HG03354 (cell line): ENCODE measurements around the gene CITED4.

Experiments
- ATAC-seq: cut with Tn5 transposase; IDR thresholded peaks from one replicate; pipeline ENCODE4 v1.9.1; 2021; ENCODE audit warnings: mild to moderate bottlenecking; ENCODE audit not compliant: unreplicated experiment, poor library complexity, severe bottlenecking

Gene CITED4

GRCh38 chr1:40856656-40857302, 5.4 kb downstream of the CITED4 start:
- ATAC-seq = no peak

DNA sequence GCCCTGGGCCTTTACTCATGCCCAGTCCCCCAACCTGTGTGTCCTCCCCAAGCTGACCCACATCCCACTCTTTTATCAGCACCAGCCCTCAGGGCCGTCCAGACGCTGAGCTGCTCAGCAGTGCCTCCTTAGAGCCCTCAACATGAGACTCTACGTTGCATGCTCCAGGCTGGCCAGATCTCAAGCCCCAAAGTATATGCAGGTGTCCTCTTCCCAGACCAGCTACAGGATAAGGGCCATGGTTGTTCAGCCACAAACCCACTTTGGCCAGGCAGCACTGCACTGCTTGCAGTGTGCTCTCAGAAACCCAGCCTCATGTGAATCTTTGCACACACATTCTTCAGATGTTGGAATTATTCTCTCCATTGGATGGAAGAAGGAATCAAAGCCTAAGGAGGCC, 6.0 kb downstream of the CITED4 start:
- ATAC-seq = no peak

GRCh38 chr1:40855513-40855912, 6.7 kb downstream of the CITED4 start:
- ATAC-seq = no peak

DNA sequence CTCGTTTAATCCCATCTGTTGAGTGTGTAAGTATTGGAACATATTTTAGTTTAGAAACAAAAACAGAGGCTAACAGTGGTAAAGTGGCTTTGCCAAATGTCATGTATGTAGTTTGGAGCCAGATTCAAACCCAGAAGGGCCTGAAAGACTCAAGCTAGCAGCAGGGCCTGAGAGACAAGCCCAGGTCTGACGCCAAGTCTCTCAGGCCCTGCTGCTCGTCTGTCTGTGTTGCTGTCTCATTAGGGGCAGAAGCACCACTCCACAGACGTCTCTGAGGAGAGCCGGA, 8.3 kb downstream of the CITED4 start:
- ATAC-seq = no peak

- no peak for ATAC-seq
Measured at GRCh38 chr1:40853113-40853884, 8.9 kb downstream of the CITED4 start.

- no peak for ATAC-seq
Measured at GRCh38 chr1:40851643-40852042, 10.5 kb downstream of the CITED4 start.

GRCh38 chr1:40849801-40850592, 12.2 kb downstream of the CITED4 start:
- peak; percentile 68 for ATAC-seq

DNA sequence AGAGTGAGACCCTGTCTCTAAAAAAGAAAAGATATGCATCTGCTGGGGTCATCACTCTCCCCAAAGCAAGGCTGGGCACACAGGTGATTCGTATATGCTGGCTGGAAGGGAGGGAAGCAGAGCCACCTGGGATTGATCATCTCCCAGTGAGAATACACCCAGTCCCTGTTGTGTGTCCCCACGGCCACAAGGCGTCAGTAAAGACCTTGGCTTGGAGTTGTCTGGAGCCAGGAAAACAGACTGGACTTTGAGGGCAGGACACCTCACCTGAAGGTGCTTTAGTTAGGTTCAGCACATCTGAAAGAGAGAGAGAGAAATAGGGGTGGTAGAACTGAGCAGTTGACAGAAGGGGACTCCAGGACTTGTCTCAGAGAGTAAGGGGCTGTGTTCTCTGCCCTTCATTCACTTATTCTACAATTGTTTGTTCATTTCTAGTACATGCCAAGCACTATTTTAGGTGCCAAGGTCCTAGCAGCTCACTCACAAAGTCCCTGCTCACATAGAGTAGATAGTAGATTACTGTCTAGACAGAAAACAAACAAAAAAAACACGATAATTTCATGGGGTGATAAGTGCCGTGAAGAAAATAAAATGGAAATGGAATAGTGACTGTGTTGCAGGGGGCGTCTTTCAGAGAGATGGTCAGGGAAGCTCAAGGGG, 13.5 kb downstream of the CITED4 start:
- ATAC-seq = no peak

DNA sequence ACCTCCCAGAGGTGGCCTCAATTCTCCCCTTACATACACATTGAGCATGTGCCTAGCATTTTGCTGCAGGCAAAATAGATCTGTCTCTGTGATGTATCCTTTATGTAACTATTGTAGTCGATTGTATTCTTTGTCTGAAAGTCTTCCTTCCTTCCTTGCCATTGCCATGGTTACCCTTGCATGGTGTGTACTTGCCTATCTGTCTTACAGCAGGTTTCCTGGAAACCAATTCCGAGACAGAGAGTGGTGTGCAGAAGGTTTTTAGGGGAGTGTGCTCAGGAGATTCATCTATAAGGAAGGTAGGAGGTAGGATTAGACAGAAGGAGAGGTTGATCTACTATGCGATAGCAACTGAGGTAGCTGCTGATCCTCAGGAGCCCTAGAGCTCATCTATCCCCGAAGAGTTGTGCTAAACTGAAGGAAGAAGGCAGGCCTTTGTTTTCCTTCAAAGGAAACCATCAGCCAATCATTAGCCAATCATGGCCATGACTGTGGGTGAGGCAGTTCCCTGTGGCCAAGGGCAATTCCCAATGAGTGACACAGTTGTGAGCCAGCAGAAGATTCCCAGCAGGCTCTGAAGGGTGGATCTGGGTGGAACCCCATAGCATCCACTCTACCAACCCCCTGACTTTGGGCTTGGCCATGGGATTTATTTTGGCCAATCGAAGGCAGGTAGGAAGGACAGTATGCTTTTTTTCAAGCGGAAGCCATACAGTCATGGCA, 15.0 kb downstream of the CITED4 start:
- no peak for ATAC-seq

DNA sequence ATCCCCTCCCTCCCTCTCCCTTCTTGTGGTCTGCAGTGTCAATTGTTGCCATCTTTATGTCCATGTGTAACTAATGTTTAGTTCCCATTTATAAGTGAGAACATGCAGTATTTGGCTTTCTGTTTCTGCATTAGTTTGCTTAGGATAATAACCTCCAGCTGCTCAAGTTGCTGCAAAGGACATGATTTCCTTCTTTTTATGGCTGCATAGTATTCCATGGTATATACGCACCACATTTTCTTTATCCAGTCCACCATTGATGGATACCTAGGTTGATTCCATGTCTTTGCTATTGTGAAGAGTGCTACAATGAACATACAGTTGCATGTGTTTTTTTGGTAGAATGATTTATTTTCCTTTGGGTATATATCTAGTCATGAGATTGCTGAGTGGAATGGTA, 16.3 kb downstream of the CITED4 start:
- ATAC-seq = no peak

DNA sequence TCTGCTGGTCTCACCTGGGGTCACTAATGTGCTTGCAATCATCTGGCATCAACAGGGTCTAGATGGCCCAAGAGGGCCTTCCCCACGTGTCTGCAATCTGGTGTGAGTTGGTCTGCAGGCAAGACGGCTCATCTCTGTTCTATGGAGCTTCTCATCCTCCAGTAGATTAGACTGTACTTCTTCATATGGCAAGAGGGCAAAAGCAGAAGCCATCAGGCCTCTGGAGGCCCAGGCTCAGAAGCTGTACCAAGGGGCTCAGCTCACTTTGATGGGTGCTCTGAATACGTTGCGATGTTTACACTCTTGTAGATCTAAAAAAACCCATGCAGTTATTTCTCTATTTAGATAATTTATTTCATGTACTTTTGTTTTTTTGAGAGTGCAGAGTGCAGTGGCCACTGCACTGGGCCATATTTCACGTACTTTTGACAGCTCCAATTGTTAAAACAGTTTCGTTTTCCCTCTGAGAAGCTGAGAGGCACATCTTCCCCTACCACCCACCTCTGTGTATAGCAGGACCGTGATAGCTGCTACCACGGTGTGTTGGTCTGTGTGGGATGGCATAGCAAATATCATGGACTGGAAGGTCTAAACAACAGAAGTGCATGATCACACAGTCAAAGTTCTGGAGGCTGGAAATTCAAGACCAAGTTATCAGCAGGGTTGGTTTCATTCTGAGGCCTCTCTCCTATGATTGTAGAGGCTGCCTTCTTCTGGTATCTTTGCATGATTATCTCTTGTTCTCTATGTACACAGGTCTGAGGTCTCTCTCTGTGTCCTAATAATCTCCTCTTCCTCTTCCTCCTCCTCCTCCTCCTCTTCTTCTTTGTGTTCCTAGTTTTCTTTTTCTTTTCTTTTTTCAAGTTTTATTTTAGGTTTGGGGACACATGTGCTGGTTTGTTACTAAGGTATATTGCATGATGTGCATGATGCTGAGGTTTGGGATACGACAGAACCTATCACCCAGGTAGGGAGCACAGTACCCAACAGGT, 17.0 kb downstream of the CITED4 start:
- no peak for ATAC-seq

GRCh38 chr1:40844079-40844478, 18.1 kb downstream of the CITED4 start:
- ATAC-seq = no peak

- no peak for ATAC-seq
Measured at GRCh38 chr1:40842691-40843090, 19.5 kb downstream of the CITED4 start.

DNA sequence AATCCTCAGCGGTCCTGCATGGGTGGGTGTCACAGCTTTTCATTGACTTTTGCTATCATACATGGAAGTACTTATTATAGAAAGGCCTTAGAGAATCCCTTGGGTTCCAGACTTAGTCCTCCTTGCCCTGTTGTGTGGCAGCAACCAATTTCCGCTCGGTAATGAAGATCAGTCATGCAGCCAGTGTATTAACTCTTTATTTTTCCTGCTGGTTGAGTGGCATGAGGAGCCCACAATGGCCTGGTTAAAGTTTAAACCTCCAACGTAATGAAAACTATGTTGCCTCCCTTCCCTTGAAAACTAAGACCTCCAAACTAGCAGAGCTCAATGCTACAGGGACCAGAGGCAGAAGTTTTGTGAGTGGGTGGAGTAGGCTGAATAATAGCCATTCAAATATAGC, 20.0 kb downstream of the CITED4 start:
- ATAC-seq = no peak

DNA sequence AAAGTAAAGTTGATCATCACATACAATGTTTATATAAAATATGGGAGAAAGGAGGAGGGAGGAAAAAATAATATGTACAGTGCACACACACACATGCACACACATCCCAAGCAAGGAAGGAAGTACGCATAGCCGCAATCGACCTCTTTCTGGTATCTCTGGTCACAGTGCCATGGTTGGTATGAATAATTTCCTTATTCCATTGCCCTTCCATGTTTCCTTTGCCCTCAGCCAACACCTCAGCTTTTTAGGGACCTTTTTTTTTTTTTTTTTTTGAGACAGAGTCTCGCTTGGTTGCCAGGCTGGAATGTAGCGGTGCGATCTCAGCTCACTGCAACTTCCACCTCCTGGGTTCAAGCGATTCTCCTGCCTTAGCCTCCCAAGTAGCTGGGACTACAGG, 20.6 kb downstream of the CITED4 start:
- no peak for ATAC-seq

GRCh38 chr1:40840526-40841323, 21.4 kb downstream of the CITED4 start:
- ATAC-seq = no peak

DNA sequence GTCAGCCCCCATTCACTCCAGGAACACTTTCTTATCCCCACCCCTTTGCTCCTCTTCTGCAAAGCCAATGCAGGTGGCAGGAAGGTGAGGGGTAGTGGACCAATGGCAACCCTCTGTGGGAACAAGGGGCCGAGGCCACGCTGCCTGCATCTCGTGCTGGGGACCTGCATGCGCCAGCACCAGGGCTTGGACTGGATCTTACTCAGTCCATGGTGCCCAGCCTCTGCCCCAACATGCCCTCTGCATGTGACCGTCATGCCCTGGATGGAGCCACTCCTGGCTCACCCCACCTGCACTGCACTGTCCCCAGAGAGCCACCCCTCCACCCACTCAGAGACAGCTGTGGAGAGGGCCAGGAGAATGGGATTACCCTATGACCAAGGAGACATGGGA, 22.2 kb downstream of the CITED4 start:
- no peak for ATAC-seq
